MM.1S (cell line): ENCODE results near the gene MED13L.

Experiments
- EZH2phosphoT487 ChIP-seq: fragments of 300-600 bp; sonication (generic); IDR thresholded peaks from 2 replicates; pipeline ENCODE4 v1.6.1; 2018; ENCODE audit warnings: antibody characterized with exemption, low read length
- TF ChIP-seq, protein P1 (sequence below): fragments of 300-600 bp; sonication (generic); IDR thresholded peaks from 2 replicates; pipeline ENCODE4 v1.5.1; 2016; ENCODE audit warnings: antibody characterized with exemption, low read length, mixed read lengths

DNA sequence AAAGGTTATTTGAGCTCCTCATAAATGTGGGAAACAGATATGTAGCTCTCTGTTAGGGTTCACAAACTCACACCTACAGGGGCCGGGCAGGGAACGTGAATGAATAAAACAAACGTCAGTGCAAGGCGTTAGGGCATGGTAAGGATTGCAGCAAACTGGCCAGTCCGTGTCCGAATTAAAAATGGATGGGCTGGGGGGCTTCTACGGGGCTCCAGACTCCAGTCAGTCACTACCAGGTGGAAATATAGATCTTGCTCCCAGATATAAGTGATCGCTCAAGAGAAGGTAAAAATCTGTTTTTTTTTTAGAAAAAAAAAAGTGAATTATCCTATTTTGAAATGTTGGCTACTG lies 333.1 kb downstream of the MED13L start:
- no peak for TF ChIP-seq EZH2phosphoT487
- TF ChIP-seq, protein P1, sequence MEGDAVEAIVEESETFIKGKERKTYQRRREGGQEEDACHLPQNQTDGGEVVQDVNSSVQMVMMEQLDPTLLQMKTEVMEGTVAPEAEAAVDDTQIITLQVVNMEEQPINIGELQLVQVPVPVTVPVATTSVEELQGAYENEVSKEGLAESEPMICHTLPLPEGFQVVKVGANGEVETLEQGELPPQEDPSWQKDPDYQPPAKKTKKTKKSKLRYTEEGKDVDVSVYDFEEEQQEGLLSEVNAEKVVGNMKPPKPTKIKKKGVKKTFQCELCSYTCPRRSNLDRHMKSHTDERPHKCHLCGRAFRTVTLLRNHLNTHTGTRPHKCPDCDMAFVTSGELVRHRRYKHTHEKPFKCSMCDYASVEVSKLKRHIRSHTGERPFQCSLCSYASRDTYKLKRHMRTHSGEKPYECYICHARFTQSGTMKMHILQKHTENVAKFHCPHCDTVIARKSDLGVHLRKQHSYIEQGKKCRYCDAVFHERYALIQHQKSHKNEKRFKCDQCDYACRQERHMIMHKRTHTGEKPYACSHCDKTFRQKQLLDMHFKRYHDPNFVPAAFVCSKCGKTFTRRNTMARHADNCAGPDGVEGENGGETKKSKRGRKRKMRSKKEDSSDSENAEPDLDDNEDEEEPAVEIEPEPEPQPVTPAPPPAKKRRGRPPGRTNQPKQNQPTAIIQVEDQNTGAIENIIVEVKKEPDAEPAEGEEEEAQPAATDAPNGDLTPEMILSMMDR, result no peak
